SJCRH30 (cell line): ENCODE data around the gene CDH20. TPM values are rescaled to one million over a fixed set of nuclear protein-coding genes. Genes with fewer than 3 reads are reported as not detected.

Experiments used
- DNase-seq, 2 experiments: peaks; one replicate each; pipeline ENCODE4 v3.0.0-alpha.2; 2015 to 2020
- H3K27ac ChIP-seq: fragments of 250-450 bp; sonication (Bioruptor Pico); 2 replicates; pipeline ENCODE4 v1.5.1; 2020; ENCODE audit warnings: mild to moderate bottlenecking, moderate library complexity
- H3K27me3 ChIP-seq: fragments of 250-450 bp; sonication (Bioruptor Pico); 2 replicates; pipeline ENCODE4 v1.5.1; 2020; ENCODE audit warnings: mild to moderate bottlenecking, moderate library complexity
- H3K36me3 ChIP-seq: fragments of 250-450 bp; sonication (Bioruptor Pico); 2 replicates; pipeline ENCODE4 v1.5.1; 2020; ENCODE audit warnings: mild to moderate bottlenecking, moderate library complexity
- H3K4me1 ChIP-seq: fragments of 250-450 bp; sonication (Bioruptor Pico); 2 replicates; pipeline ENCODE4 v1.5.1; 2020; ENCODE audit warnings: mild to moderate bottlenecking, moderate library complexity
- H3K4me3 ChIP-seq: fragments of 250-450 bp; sonication (Bioruptor Pico); 2 replicates; pipeline ENCODE4 v1.5.1; 2020; ENCODE audit warnings: mild to moderate bottlenecking, moderate library complexity
- H3K9me3 ChIP-seq: fragments of 250-450 bp; sonication (Bioruptor Pico); replicated peaks from 2 replicates; pipeline ENCODE4 v1.5.1; 2020; ENCODE audit warnings: mild to moderate bottlenecking, moderate library complexity
- total RNA-seq: library from RNA; depleted of rRNA; stranded (reverse); fragments of >200 nt; shearing (Covaris generic); gene quantifications from 2 replicates; pipeline ENCODE4 v1.2.3, GENCODE V29; 2014

The CDH20 gene
- total RNA-seq, 1 experiment from 2014 or later = not detected

GRCh38 chr18:61496374-61496773, 163.1 kb downstream of the CDH20 start:
- no peak for DNase-seq

DNA sequence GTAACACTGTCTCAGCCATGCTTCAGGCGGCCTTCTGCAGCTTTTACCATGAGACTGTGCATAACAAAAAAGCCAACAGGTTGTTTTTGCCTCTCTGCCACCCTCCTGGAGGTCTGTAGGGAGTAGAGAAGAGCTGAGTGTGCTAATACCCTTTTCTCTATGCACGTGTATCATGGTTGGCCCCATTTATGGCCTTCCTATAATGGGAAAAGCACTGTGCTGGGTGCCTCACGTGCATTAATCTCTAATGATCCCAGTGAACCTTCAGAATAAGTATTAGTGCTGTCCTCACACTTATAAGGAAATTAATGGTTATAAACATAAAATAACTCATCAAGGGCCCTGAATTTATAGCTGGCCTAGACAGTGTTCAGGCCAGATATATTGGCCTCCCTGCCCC, 164.2 kb downstream of the CDH20 start:
- no peaks in the 10 kb centered on the region; the same call in 1 of the 2 replicates for H3K4me1 ChIP-seq
- no peak for DNase-seq
- H3K36me3 ChIP-seq = no peaks in the 10 kb centered on the region
- H3K27ac ChIP-seq = no peak overlapping the region
- H3K27me3 ChIP-seq = no peaks in the 10 kb centered on the region
- H3K9me3 ChIP-seq = no peaks in the 10 kb centered on the region
- no peak overlapping the region for H3K4me3 ChIP-seq

More at GRCh38 chr18:61496374-61496773, 163.1 kb downstream of the CDH20 start:
- no peaks in the 10 kb centered on the region for H3K9me3 ChIP-seq
- H3K27ac ChIP-seq = no peak overlapping the region
- no peak overlapping the region for H3K4me3 ChIP-seq
- H3K27me3 ChIP-seq = no peaks in the 10 kb centered on the region
- H3K36me3 ChIP-seq = no peaks in the 10 kb centered on the region
- no peaks in the 10 kb centered on the region for H3K4me1 ChIP-seq

DNA sequence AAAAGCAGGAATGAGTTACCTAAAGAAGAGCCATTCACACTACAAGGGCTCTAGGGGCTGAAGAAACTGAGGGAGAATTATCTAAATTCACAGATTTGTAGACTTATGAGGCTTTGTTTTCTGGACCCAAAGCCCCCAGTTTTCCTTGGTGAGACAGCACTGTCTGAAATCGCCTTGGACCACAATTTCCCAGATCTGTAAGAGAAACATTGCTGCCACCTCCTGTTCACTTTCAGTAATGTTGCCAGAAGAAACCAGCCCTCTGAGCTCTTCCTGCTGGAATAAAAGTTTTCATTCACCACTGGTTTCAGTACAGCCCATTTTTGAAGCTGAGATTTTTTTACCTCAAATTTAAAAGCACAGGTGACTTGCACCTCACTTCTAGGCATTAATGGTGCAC, 169.2 kb downstream of the CDH20 start:
- Histone ChIP-seq H3K9me3 (no peaks in the 10 kb centered on the region), H3K36me3 (no peaks in the 10 kb centered on the region)
- DNase-seq = peak; percentile 14 to 69

DNA sequence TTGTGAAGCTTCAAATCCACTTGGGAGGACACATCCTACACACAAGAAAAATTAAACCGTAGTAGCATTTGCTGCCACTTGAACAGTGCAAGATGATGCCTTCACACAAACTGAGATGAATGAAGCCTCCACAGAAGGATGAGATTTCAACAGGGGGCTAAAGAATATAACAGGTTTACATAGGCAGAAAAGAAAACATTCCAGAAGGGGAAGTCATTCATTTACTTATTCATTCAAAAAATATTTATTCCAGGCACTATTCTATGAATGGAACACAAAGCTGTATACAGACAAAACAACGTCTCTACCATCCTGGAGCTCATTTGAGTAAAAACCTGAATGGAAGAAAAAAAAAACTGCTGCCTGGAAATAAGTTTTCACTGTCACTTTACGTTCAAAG, 170.5 kb downstream of the CDH20 start:
- H3K4me3 ChIP-seq = no peak overlapping the region
- H3K9me3 ChIP-seq = no peaks in the 10 kb centered on the region
- no peaks in the 10 kb centered on the region; the same call in 1 of the 2 replicates for H3K4me1 ChIP-seq
- no peaks in the 10 kb centered on the region for H3K36me3 ChIP-seq
- H3K27ac ChIP-seq = no peak overlapping the region
- no peaks in the 10 kb centered on the region for H3K27me3 ChIP-seq
- DNase-seq = no peak

More for the DNA sequence above, 169.2 kb downstream of the CDH20 start:
- Histone ChIP-seq H3K27ac (no peak overlapping the region), H3K27me3 (no peaks in the 10 kb centered on the region), H3K4me1 (no peaks in the 10 kb centered on the region; the same call in 1 of the 2 replicates), H3K4me3 (no peak overlapping the region)

DNA sequence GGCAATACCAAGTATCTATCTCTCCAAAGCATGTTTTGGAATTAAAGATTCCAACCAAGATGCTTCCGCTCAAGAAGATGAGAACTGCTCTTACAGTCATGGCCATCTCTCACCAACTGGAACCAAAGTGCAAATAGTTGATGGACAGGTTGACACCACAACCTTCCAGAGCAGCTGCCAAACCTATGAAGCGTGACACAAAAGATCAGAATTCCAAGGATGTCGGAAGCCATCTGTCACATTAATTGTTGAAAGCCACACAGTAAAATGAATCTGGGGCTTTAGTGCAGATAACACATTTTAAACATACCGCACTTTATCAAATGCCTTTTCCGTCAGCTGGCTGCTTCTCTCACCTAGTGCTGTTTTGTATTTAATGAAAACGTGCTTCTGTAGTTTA, 195.7 kb downstream of the CDH20 start:
- peak; percentile 54 to 78 for DNase-seq
- peak overlapping the region; percentile 84 for H3K27ac ChIP-seq
- H3K27me3 ChIP-seq = no peaks in the 10 kb centered on the region
- H3K4me1 ChIP-seq = peaks cover 19% of the 10 kb centered on the region
- no peaks in the 10 kb centered on the region for H3K9me3 ChIP-seq
- H3K36me3 ChIP-seq = no peaks in the 10 kb centered on the region
- no peak overlapping the region for H3K4me3 ChIP-seq

- Histone ChIP-seq H3K36me3 (no peaks in the 10 kb centered on the region), H3K27ac (no peak overlapping the region), H3K9me3 (no peaks in the 10 kb centered on the region), H3K27me3 (no peaks in the 10 kb centered on the region), H3K4me3 (no peak overlapping the region), H3K4me1 (peaks cover 19% of the 10 kb centered on the region)
- DNase-seq = no peak
Observed at GRCh38 chr18:61530681-61531080, 197.5 kb downstream of the CDH20 start.

DNA sequence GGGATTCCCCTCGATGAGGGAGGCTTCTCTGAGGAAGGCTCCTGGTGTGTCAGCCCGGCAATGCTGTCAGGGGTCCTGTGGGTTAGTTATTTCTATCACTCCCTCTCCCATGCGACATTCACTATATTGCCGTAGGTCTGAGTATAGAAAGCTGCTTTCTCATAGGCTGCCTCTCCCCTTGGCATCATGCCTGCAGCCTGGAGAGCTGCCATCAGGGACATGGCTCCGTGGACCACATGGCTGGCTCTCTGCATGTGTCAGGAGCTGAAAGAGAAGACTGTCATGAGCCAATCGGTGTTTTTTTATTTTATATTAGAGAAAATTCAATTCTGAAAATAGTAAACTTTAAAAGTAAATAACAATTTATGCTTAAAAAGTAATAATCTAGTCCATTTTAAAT, 198.0 kb downstream of the CDH20 start:
- peaks cover 19% of the 10 kb centered on the region for H3K4me1 ChIP-seq
- H3K27me3 ChIP-seq = no peaks in the 10 kb centered on the region
- no peak overlapping the region for H3K27ac ChIP-seq
- H3K36me3 ChIP-seq = no peaks in the 10 kb centered on the region
- H3K9me3 ChIP-seq = no peaks in the 10 kb centered on the region
- no peak overlapping the region for H3K4me3 ChIP-seq
- no peak for DNase-seq

GRCh38 chr18:61531891-61532290, 198.7 kb downstream of the CDH20 start:
- Histone ChIP-seq H3K4me3 (no peak overlapping the region), H3K4me1 (peaks cover 19% of the 10 kb centered on the region), H3K36me3 (no peaks in the 10 kb centered on the region), H3K9me3 (no peaks in the 10 kb centered on the region), H3K27me3 (no peaks in the 10 kb centered on the region), H3K27ac (no peak overlapping the region)
- no peak for DNase-seq

DNA sequence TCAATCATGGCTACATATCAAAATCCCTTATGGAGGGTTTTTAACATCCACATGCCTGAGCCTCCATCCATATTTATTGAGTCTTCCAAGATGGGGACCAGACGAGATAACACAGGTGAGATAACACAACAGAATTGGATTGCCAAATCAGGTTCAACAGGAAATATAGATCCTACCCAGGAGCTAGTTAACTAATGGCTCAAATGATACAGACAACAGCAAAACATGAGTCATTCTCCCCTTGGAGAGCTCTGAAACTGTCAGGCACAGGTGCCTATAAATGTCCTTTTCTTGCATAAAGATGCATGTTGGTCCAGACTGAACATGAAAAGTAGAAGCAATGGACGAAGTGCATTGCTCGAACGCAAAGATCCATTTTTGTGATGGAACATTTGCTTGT, 202.2 kb downstream of the CDH20 start:
- Histone ChIP-seq H3K9me3 (no peaks in the 10 kb centered on the region), H3K27ac (no peak overlapping the region), H3K27me3 (no peaks in the 10 kb centered on the region), H3K4me3 (no peak overlapping the region), H3K4me1 (no peaks in the 10 kb centered on the region), H3K36me3 (no peaks in the 10 kb centered on the region)
- no peak for DNase-seq

- no peak overlapping the region for H3K27ac ChIP-seq
- H3K9me3 ChIP-seq = no peaks in the 10 kb centered on the region
- H3K4me3 ChIP-seq = no peak overlapping the region
- H3K36me3 ChIP-seq = no peaks in the 10 kb centered on the region
- no peaks in the 10 kb centered on the region for H3K4me1 ChIP-seq
- no peak for DNase-seq
- H3K27me3 ChIP-seq = no peaks in the 10 kb centered on the region
Observed at GRCh38 chr18:61541673-61542072, 208.4 kb downstream of the CDH20 start.

DNA sequence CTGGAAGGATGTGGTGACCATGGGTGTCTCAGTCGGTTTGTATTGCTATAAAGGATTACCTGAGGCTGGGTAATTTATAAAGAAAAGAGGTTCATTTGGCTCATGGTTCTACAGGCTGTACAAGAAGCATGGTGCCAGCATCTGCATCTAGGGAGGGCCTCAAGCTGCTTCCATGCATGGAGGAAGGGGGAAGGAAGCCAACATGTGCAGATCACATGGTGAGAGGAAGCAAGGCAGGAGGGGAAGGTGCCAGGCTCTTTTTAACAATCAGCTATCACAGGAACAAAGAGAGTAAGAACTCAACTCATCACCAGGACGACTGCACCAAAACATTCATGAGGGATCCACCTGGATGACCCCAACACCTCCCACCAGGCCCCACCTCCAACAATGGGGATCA, 209.4 kb downstream of the CDH20 start:
- Histone ChIP-seq H3K4me3 (no peak overlapping the region), H3K4me1 (no peaks in the 10 kb centered on the region), H3K27ac (no peak overlapping the region), H3K9me3 (no peaks in the 10 kb centered on the region), H3K36me3 (no peaks in the 10 kb centered on the region), H3K27me3 (no peaks in the 10 kb centered on the region)
- DNase-seq = no peak

GRCh38 chr18:61543518-61543917, 210.3 kb downstream of the CDH20 start:
- Histone ChIP-seq H3K27me3 (no peaks in the 10 kb centered on the region), H3K27ac (no peak overlapping the region), H3K4me1 (no peaks in the 10 kb centered on the region), H3K9me3 (no peaks in the 10 kb centered on the region), H3K36me3 (no peaks in the 10 kb centered on the region), H3K4me3 (no peak overlapping the region)
- no peak for DNase-seq

- no peaks in the 10 kb centered on the region for H3K27me3 ChIP-seq
- H3K9me3 ChIP-seq = no peaks in the 10 kb centered on the region
- H3K36me3 ChIP-seq = no peaks in the 10 kb centered on the region
- no peak for DNase-seq
- no peaks in the 10 kb centered on the region for H3K4me1 ChIP-seq
- H3K27ac ChIP-seq = no peak overlapping the region
- H3K4me3 ChIP-seq = no peak overlapping the region
Observed at GRCh38 chr18:61544178-61544577, 210.9 kb downstream of the CDH20 start.

GRCh38 chr18:61545281-61546245, 212.3 kb downstream of the CDH20 start:
- no peaks in the 10 kb centered on the region for H3K9me3 ChIP-seq
- no peak for DNase-seq
- H3K36me3 ChIP-seq = no peaks in the 10 kb centered on the region
- no peak overlapping the region for H3K4me3 ChIP-seq
- no peaks in the 10 kb centered on the region for H3K27me3 ChIP-seq
- H3K27ac ChIP-seq = no peak overlapping the region
- H3K4me1 ChIP-seq = no peaks in the 10 kb centered on the region

- no peak overlapping the region for H3K4me3 ChIP-seq
- no peaks in the 10 kb centered on the region for H3K4me1 ChIP-seq
- H3K9me3 ChIP-seq = no peaks in the 10 kb centered on the region
- no peaks in the 10 kb centered on the region for H3K36me3 ChIP-seq
- H3K27ac ChIP-seq = no peak overlapping the region
- H3K27me3 ChIP-seq = no peaks in the 10 kb centered on the region
- no peak for DNase-seq
Observed at GRCh38 chr18:61546590-61546989, 213.4 kb downstream of the CDH20 start.

GRCh38 chr18:61549416-61549815, 216.2 kb downstream of the CDH20 start:
- DNase-seq = no peak
- Histone ChIP-seq H3K4me3 (no peak overlapping the region), H3K27ac (no peak overlapping the region), H3K4me1 (no peaks in the 10 kb centered on the region), H3K36me3 (no peaks in the 10 kb centered on the region), H3K27me3 (no peaks in the 10 kb centered on the region), H3K9me3 (no peaks in the 10 kb centered on the region)
